GM23338 (cell line): ENCODE results near the gene CCDC57. TPM values are rescaled to one million over a fixed set of nuclear protein-coding genes. Genes with fewer than 3 reads are reported as not detected.

Source experiments
- ATAC-seq: fragments of 200-7000 bp; cut with Tn5 transposase; 3 replicates; pipeline ENCODE4 v1.9.1; 2020
- DNase-seq: peaks from one replicate; pipeline ENCODE4 v3.0.0-alpha.2; 2015; ENCODE audit warnings: low spot score
- H2AFZ ChIP-seq: fragments of 200-600 bp; sonication (generic); 2 replicates; pipeline ENCODE4 v1.8.0; 2016; ENCODE audit warnings: antibody characterized with exemption, mild to moderate bottlenecking, moderate library complexity
- H3F3A ChIP-seq: fragments of 200-600 bp; sonication (generic); replicated peaks from 2 replicates; pipeline ENCODE4 v1.8.0; 2017; ENCODE audit warnings: antibody characterized with exemption, mixed run types, low read depth
- H3K27ac ChIP-seq: fragments of 200-600 bp; sonication (generic); 2 replicates; pipeline ENCODE4 v1.6.1; 2016; ENCODE audit warnings: low read depth
- H3K27me3 ChIP-seq: fragments of 200-600 bp; sonication (generic); 2 replicates; pipeline ENCODE4 v1.8.0; 2016; ENCODE audit warnings: mild to moderate bottlenecking, mixed run types, moderate library complexity; ENCODE audit not compliant: insufficient read depth
- H3K36me3 ChIP-seq: fragments of 200-600 bp; sonication (generic); 2 replicates; pipeline ENCODE4 v1.8.0; 2016; ENCODE audit warnings: mild to moderate bottlenecking; ENCODE audit not compliant: insufficient read depth
- H3K4me1 ChIP-seq: fragments of 200-600 bp; sonication (generic); 2 replicates; pipeline ENCODE4 v1.8.0; 2016; ENCODE audit warnings: mild to moderate bottlenecking, moderate library complexity; ENCODE audit not compliant: insufficient read depth
- H3K4me2 ChIP-seq: fragments of 200-600 bp; sonication (generic); 2 replicates; pipeline ENCODE4 v1.7.1; 2017; ENCODE audit warnings: mixed run types
- H3K4me3 ChIP-seq: fragments of 200-600 bp; sonication (generic); 2 replicates; pipeline ENCODE4 v1.6.1; 2016; ENCODE audit warnings: mixed run types
- H3K79me2 ChIP-seq: fragments of 200-600 bp; sonication (generic); replicated peaks from 2 replicates; pipeline ENCODE4 v1.8.0; 2017; ENCODE audit warnings: mild to moderate bottlenecking; ENCODE audit not compliant: insufficient read depth
- H3K9me2 ChIP-seq: fragments of 200-600 bp; sonication (generic); 2 replicates; pipeline ENCODE4 v1.8.0; 2017; ENCODE audit not compliant: insufficient read depth
- H4K20me1 ChIP-seq: fragments of 200-600 bp; sonication (generic); replicated peaks from 2 replicates; pipeline ENCODE4 v1.8.0; 2017; ENCODE audit warnings: mild to moderate bottlenecking; ENCODE audit not compliant: insufficient read depth
- H3K27ac Mint-ChIP-seq: 2 replicates; pipeline ENCODE4 v1.8.0; 2020; ENCODE audit warnings: inconsistent platforms, mild to moderate bottlenecking, moderate library complexity, mixed read lengths
- H3K27me3 Mint-ChIP-seq: 3 replicates; pipeline ENCODE4 v1.8.0; 2022; ENCODE audit warnings: low read depth, mild to moderate bottlenecking, moderate library complexity, mixed read lengths, inconsistent platforms; ENCODE audit not compliant: insufficient read depth, poor library complexity
- H3K36me3 Mint-ChIP-seq: 3 replicates; pipeline ENCODE4 v1.8.0; 2021; ENCODE audit warnings: low read depth, mild to moderate bottlenecking, inconsistent platforms, moderate library complexity, mixed read lengths
- H3K4me1 Mint-ChIP-seq: 3 replicates; pipeline ENCODE4 v1.8.0; 2020; ENCODE audit warnings: mild to moderate bottlenecking, inconsistent platforms, mixed read lengths
- H3K4me3 Mint-ChIP-seq: 3 replicates; pipeline ENCODE4 v1.8.0; 2021; ENCODE audit warnings: moderate library complexity, mild to moderate bottlenecking, inconsistent platforms, mixed read lengths
- H3K9me3 Mint-ChIP-seq: 3 replicates; pipeline ENCODE4 v1.8.0; 2020; ENCODE audit warnings: moderate library complexity, mild to moderate bottlenecking, inconsistent platforms, mixed read lengths
- CREB1 ChIP-seq: fragments of 250-450 bp; sonication (Bioruptor Pico); IDR thresholded peaks from 2 replicates; pipeline ENCODE4 v1.5.0; 2020; ENCODE audit warnings: low read depth, mild to moderate bottlenecking, moderate library complexity
- ETS1 ChIP-seq: IDR thresholded peaks from 2 replicates; pipeline ENCODE4 v1.6.1; 2016; ENCODE audit warnings: antibody characterized with exemption
- EZH2 ChIP-seq: fragments of 200-600 bp; sonication (generic); IDR thresholded peaks from one replicate; pipeline ENCODE4 v1.8.0; 2017; ENCODE audit warnings: antibody characterized with exemption, mild to moderate bottlenecking, low read depth; ENCODE audit not compliant: unreplicated experiment
- EZH2phosphoT487 ChIP-seq: fragments of 200-600 bp; sonication (generic); IDR thresholded peaks from one replicate; pipeline ENCODE4 v1.8.1; 2018; ENCODE audit warnings: antibody characterized with exemption; ENCODE audit not compliant: unreplicated experiment
- JUNB ChIP-seq: IDR thresholded peaks from one replicate; pipeline ENCODE4 v1.6.1; 2016; ENCODE audit warnings: antibody characterized with exemption; ENCODE audit not compliant: unreplicated experiment
- NANOG ChIP-seq: IDR thresholded peaks from 2 replicates; pipeline ENCODE4 v1.6.1; 2016; ENCODE audit warnings: antibody characterized with exemption, borderline replicate concordance
- POLR2AphosphoS5 ChIP-seq: IDR thresholded peaks from 2 replicates; pipeline ENCODE4 v1.6.1; 2016; ENCODE audit warnings: antibody characterized with exemption, low read depth
- STAT1 ChIP-seq: IDR thresholded peaks from one replicate; pipeline ENCODE4 v1.6.1; 2016; ENCODE audit warnings: antibody characterized with exemption; ENCODE audit not compliant: unreplicated experiment
- ZNF114 ChIP-seq: fragments of 250-450 bp; sonication (Bioruptor Pico); IDR thresholded peaks from 2 replicates; pipeline ENCODE4 v1.5.0; 2020; ENCODE audit warnings: mild to moderate bottlenecking, moderate library complexity
- ZNF331 ChIP-seq: fragments of 250-450 bp; sonication (Bioruptor Pico); IDR thresholded peaks from 2 replicates; pipeline ENCODE4 v1.5.0; 2020; ENCODE audit warnings: low read depth, mild to moderate bottlenecking, moderate library complexity
- polyA plus RNA-seq: library from polyadenylated mRNA; unstranded; fragments of >200 nt; fragmentation: Nextera tagmentation; extraction: Ambion mirVana; gene quantifications from 2 replicates; pipeline ENCODE4 v1.2.1, GENCODE V29; 2016
- total RNA-seq: library from RNA; depleted of rRNA; stranded (reverse); fragments of >200 nt; shearing (Covaris generic); gene quantifications from 2 replicates; pipeline ENCODE4 v1.2.3, GENCODE V29; 2014
- TF ChIP-seq, protein P1 (sequence below), 2 experiments: fragments of 200-600 bp in 1 of 2; sonication (generic) in 1 of 2; conservative IDR thresholded peaks; 2 replicates each; pipeline versions ENCODE4 v1.5.1 to v1.6.1; 2016 to 2017; ENCODE audit warnings: antibody characterized with exemption in 2 of 2, low read depth in 2 of 2, mild to moderate bottlenecking in 2 of 2, moderate library complexity in 1 of 2
- TF ChIP-seq, protein P2 (sequence below): fragments of 250-450 bp; sonication (Bioruptor Pico); IDR thresholded peaks from 2 replicates; pipeline ENCODE4 v1.5.0; 2020; ENCODE audit warnings: mild to moderate bottlenecking, moderate library complexity
- TF ChIP-seq, protein P3 (sequence below): IDR thresholded peaks from one replicate; pipeline ENCODE4 v1.6.1; 2018; ENCODE audit warnings: antibody characterized with exemption; ENCODE audit not compliant: unreplicated experiment

The CCDC57 gene
- total and polyA plus RNA-seq, 2 experiments from 2014 or later = 7.0 to 16.3 TPM

DNA sequence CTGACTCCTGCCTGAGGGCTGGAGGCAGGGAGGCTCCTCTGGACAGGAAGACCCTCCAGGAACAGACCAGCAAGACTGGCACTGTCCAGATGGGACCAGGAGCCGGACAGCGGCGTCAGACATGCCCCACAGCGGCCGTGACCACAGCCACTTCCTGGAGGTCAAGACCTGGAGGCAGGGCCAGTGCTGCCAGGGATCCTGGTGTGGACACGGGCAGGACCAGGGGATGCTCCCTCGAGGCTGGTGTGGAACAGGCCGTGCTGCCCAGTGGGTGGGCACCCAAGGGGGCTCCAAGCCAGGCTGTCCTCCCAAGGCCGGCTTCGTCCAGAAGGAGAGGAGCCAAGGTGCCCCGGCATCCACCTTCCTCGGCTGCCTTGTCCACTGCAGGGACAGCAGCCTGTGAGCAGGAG lies 4.5 kb upstream of the CCDC57 start:
- no peak overlapping the region for H3K27ac ChIP-seq

More for the DNA sequence above, 4.5 kb upstream of the CCDC57 start:
- TF ChIP-seq NANOG = no peak
- no peak for TF ChIP-seq STAT1
- TF ChIP-seq, protein P1, sequence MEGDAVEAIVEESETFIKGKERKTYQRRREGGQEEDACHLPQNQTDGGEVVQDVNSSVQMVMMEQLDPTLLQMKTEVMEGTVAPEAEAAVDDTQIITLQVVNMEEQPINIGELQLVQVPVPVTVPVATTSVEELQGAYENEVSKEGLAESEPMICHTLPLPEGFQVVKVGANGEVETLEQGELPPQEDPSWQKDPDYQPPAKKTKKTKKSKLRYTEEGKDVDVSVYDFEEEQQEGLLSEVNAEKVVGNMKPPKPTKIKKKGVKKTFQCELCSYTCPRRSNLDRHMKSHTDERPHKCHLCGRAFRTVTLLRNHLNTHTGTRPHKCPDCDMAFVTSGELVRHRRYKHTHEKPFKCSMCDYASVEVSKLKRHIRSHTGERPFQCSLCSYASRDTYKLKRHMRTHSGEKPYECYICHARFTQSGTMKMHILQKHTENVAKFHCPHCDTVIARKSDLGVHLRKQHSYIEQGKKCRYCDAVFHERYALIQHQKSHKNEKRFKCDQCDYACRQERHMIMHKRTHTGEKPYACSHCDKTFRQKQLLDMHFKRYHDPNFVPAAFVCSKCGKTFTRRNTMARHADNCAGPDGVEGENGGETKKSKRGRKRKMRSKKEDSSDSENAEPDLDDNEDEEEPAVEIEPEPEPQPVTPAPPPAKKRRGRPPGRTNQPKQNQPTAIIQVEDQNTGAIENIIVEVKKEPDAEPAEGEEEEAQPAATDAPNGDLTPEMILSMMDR (conservative IDR thresholded peaks at IDR 0.05; ENCODE audit: low read depth in 2 of 2) = no peak
- TF ChIP-seq ZNF331 (CRISPR knock-in tag) = no peak
- no peak for TF ChIP-seq POLR2AphosphoS5
- TF ChIP-seq, protein P2, sequence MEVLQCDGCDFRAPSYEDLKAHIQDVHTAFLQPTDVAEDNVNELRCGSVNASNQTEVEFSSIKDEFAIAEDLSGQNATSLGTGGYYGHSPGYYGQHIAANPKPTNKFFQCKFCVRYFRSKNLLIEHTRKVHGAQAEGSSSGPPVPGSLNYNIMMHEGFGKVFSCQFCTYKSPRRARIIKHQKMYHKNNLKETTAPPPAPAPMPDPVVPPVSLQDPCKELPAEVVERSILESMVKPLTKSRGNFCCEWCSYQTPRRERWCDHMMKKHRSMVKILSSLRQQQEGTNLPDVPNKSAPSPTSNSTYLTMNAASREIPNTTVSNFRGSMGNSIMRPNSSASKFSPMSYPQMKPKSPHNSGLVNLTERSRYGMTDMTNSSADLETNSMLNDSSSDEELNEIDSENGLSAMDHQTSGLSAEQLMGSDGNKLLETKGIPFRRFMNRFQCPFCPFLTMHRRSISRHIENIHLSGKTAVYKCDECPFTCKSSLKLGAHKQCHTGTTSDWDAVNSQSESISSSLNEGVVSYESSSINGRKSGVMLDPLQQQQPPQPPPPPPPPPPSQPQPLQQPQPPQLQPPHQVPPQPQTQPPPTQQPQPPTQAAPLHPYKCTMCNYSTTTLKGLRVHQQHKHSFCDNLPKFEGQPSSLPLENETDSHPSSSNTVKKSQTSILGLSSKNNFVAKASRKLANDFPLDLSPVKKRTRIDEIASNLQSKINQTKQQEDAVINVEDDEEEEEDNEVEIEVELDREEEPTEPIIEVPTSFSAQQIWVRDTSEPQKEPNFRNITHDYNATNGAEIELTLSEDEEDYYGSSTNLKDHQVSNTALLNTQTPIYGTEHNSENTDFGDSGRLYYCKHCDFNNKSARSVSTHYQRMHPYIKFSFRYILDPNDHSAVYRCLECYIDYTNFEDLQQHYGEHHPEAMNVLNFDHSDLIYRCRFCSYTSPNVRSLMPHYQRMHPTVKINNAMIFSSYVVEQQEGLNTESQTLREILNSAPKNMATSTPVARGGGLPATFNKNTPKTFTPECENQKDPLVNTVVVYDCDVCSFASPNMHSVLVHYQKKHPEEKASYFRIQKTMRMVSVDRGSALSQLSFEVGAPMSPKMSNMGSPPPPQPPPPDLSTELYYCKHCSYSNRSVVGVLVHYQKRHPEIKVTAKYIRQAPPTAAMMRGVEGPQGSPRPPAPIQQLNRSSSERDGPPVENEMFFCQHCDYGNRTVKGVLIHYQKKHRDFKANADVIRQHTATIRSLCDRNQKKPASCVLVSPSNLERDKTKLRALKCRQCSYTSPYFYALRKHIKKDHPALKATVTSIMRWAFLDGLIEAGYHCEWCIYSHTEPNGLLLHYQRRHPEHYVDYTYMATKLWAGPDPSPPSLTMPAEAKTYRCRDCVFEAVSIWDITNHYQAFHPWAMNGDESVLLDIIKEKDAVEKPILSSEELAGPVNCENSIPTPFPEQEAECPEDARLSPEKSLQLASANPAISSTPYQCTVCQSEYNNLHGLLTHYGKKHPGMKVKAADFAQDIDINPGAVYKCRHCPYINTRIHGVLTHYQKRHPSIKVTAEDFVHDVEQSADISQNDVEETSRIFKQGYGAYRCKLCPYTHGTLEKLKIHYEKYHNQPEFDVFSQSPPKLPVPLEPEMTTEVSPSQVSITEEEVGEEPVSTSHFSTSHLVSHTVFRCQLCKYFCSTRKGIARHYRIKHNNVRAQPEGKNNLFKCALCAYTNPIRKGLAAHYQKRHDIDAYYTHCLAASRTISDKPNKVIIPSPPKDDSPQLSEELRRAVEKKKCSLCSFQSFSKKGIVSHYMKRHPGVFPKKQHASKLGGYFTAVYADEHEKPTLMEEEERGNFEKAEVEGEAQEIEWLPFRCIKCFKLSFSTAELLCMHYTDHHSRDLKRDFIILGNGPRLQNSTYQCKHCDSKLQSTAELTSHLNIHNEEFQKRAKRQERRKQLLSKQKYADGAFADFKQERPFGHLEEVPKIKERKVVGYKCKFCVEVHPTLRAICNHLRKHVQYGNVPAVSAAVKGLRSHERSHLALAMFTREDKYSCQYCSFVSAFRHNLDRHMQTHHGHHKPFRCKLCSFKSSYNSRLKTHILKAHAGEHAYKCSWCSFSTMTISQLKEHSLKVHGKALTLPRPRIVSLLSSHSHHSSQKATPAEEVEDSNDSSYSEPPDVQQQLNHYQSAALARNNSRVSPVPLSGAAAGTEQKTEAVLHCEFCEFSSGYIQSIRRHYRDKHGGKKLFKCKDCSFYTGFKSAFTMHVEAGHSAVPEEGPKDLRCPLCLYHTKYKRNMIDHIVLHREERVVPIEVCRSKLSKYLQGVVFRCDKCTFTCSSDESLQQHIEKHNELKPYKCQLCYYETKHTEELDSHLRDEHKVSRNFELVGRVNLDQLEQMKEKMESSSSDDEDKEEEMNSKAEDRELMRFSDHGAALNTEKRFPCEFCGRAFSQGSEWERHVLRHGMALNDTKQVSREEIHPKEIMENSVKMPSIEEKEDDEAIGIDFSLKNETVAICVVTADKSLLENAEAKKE (CRISPR knock-in tag) = no peak
- TF ChIP-seq JUNB = no peak
- TF ChIP-seq EZH2 = no peak
- TF ChIP-seq, protein P3, sequence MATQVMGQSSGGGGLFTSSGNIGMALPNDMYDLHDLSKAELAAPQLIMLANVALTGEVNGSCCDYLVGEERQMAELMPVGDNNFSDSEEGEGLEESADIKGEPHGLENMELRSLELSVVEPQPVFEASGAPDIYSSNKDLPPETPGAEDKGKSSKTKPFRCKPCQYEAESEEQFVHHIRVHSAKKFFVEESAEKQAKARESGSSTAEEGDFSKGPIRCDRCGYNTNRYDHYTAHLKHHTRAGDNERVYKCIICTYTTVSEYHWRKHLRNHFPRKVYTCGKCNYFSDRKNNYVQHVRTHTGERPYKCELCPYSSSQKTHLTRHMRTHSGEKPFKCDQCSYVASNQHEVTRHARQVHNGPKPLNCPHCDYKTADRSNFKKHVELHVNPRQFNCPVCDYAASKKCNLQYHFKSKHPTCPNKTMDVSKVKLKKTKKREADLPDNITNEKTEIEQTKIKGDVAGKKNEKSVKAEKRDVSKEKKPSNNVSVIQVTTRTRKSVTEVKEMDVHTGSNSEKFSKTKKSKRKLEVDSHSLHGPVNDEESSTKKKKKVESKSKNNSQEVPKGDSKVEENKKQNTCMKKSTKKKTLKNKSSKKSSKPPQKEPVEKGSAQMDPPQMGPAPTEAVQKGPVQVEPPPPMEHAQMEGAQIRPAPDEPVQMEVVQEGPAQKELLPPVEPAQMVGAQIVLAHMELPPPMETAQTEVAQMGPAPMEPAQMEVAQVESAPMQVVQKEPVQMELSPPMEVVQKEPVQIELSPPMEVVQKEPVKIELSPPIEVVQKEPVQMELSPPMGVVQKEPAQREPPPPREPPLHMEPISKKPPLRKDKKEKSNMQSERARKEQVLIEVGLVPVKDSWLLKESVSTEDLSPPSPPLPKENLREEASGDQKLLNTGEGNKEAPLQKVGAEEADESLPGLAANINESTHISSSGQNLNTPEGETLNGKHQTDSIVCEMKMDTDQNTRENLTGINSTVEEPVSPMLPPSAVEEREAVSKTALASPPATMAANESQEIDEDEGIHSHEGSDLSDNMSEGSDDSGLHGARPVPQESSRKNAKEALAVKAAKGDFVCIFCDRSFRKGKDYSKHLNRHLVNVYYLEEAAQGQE = no peak
- TF ChIP-seq EZH2phosphoT487 = no peak
- TF ChIP-seq ETS1 = no peak
- TF ChIP-seq CREB1 = no peak
- TF ChIP-seq ZNF114 = no peak
- no peaks in the 10 kb centered on the region for H3K9me2 ChIP-seq
- no peaks in the 10 kb centered on the region for H3F3A ChIP-seq
- peaks cover 4% of the 10 kb centered on the region; the same call in 1 of the 3 replicates for H3K9me3 Mint-ChIP-seq
- H3K27ac Mint-ChIP-seq = no peak overlapping the region
- peaks cover 22% of the 10 kb centered on the region for H3K27me3 ChIP-seq
- H3K79me2 ChIP-seq = no peaks in the 10 kb centered on the region
- H3K4me1 ChIP-seq = no peaks in the 10 kb centered on the region
- no peak overlapping the region for H3K4me3 Mint-ChIP-seq
- H3K36me3 Mint-ChIP-seq = no peaks in the 10 kb centered on the region
- H4K20me1 ChIP-seq = no peaks in the 10 kb centered on the region
- no peak overlapping the region for H3K4me2 ChIP-seq
- ATAC-seq (no peak), DNase-seq (no peak)
- H3K36me3 ChIP-seq = no peaks in the 10 kb centered on the region
- peaks cover 28% of the 10 kb centered on the region for H3K27me3 Mint-ChIP-seq
- H3K4me3 ChIP-seq = no peak overlapping the region
- H3K4me1 Mint-ChIP-seq = no peaks in the 10 kb centered on the region; the same call in 2 of the 3 replicates
- H2AFZ ChIP-seq = no peak overlapping the region
